GM21717 (cell line): ENCODE data around the gene SMIM8.

Source experiments
- ATAC-seq: cut with Tn5 transposase; IDR thresholded peaks from one replicate; pipeline ENCODE4 v1.9.1; 2021; ENCODE audit warnings: mild to moderate bottlenecking, moderate library complexity; ENCODE audit not compliant: unreplicated experiment

SMIM8 gene

DNA sequence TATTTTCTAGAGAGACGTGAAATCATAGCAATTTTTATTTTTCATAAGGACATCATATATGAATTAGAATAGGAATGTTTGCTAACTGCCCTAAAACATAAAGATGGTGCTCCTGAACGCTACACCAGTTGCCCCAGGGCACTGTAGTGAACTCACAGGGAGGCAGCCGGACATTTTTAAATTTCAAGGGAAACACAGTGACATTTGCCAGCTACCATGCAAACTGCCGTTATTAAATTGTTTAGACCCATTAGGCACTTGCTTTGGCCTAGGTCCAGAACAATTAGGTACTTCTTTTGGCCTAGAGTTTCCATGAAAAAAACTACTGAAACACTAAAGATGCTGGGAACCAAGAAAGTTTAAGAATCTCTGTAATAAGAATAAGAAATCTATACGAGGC lies 60.5 kb downstream of the SMIM8 start:
- no peak for ATAC-seq

DNA sequence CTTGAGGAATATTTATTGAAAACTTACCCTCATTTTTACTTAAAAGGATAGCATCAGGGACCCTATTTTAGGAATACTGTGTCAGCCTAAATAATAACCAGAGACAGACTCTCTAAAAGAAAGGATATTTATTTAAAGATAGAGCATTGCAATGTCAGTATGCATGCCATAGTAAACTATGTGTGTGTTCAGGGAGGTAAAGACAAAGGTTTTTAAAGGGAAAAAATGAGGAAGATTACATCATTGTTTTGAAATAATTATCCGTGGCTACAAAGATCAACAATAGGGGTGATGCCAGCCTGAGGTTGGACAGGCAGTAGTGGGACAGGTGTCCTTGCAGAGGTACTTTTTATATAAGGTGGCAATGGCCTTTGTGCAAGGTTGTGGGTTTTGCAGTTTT lies 61.6 kb downstream of the SMIM8 start:
- no peak for ATAC-seq

DNA sequence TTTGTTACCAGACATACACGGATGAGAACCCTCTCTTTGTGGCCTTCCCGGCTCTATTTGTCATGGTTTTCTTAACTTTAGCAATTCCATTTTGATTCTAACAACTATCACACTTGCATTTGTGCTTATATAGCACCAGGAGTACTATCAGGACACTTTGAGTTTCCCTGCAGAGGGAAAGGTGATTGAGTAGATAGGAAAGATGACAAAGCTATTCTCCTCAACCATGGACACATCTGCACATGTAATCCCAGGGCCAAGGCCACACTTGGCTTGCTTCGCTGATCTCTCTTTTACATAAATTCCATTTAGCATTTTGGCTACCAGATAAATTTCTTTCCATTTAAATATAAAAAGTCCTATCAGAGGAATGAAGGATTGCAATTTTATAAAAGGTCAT lies 62.1 kb downstream of the SMIM8 start:
- no peak for ATAC-seq

DNA sequence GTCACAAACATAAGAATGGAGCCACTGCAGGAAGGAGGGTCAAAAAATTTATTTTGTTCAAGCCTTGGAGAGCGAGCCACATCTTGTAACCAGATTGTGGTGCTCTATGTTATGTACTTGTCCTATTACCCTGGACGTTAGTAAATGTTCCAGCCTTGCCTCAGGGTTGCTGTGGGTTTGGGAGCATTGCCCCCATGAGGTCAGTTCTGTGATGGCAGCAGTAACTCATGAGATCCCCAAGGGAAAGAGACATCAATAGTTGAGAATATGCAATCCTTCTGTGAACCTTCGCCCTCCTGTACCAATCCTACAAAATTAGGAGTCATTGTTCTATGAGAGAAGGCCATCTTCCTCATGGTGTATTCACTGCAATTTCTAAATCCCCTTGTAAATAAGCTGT lies 68.9 kb downstream of the SMIM8 start:
- ATAC-seq, result no peak
